Measurements from ENCODE around the gene F12.
A peak's percentile ranks its signal among the peaks of the same experiment; 100 is the strongest.
"Not testable (repeated sequence)": the region's sequence is repeated elsewhere in the genome, so short reads cannot be mapped to it uniquely, and the experiment has no call there.

The F12 gene

GRCh38 chr5:177419046-177419445 lies 9.7 kb upstream of the F12 start:
- DNase-seq (ENCODE audit: low read depth in 1 of 2, low spot score in 1 of 2), result peak in 1 of 2 experiments; percentile 52
- no peaks in the 10 kb centered on the region for H3K27me3 ChIP-seq (ENCODE audit: insufficient read depth, poor library complexity, severe bottlenecking)
- H3K4me3 ChIP-seq (replicated peaks; ENCODE audit: insufficient read depth, low read length), result no peak overlapping the region
- TF ChIP-seq POLR2AphosphoS5 (IDR thresholded peaks at IDR 0.05; ENCODE audit: low read depth) (no peak), CTCF (IDR thresholded peaks at IDR 0.05; ENCODE audit: insufficient read depth, low read length) (no peak), REST (IDR thresholded peaks at IDR 0.05; ENCODE audit: insufficient replicate concordance, low read depth) (no peak), GABPA (IDR thresholded peaks at IDR 0.05; ENCODE audit: low read depth) (no peak), SPI1 (IDR thresholded peaks at IDR 0.05; ENCODE audit: borderline replicate concordance, low read depth) (no peak)
- no peak overlapping the region for H3K27ac ChIP-seq (replicated peaks)

- DNase-seq (ENCODE audit: low read depth in 1 of 2, low spot score in 1 of 2); H3K4me3 ChIP-seq (replicated peaks; ENCODE audit: insufficient read depth, low read length); H3K27me3 ChIP-seq (ENCODE audit: insufficient read depth, poor library complexity, severe bottlenecking): not testable (repeated sequence)
- peak overlapping the region; percentile 78 for H3K27ac ChIP-seq (replicated peaks)
- peak; percentile 71; the same call in 1 of the 2 replicates for TF ChIP-seq SPI1 (IDR thresholded peaks at IDR 0.05; ENCODE audit: borderline replicate concordance, low read depth)
These were observed 7.7 kb upstream of the F12 start for GRCh38 chr5:177417081-177417480.

- Histone ChIP-seq H3K27me3 (ENCODE audit: insufficient read depth, poor library complexity, severe bottlenecking) (no peaks in the 10 kb centered on the region), H3K4me3 (replicated peaks; ENCODE audit: insufficient read depth, low read length) (no peak overlapping the region), H3K27ac (replicated peaks) (no peak overlapping the region)
- TF ChIP-seq SPI1 (IDR thresholded peaks at IDR 0.05; ENCODE audit: borderline replicate concordance, low read depth) (no peak), CTCF (IDR thresholded peaks at IDR 0.05; ENCODE audit: insufficient read depth, low read length) (no peak), POLR2AphosphoS5 (IDR thresholded peaks at IDR 0.05; ENCODE audit: low read depth) (no peak), GABPA (IDR thresholded peaks at IDR 0.05; ENCODE audit: low read depth) (no peak), REST (IDR thresholded peaks at IDR 0.05; ENCODE audit: insufficient replicate concordance, low read depth) (no peak)
- no peak for DNase-seq (ENCODE audit: low read depth in 1 of 2, low spot score in 1 of 2)
These were observed 5.1 kb upstream of the F12 start for GRCh38 chr5:177414481-177414880.

- no peak overlapping the region for H3K4me3 ChIP-seq (replicated peaks; ENCODE audit: insufficient read depth, low read length)
- DNase-seq (ENCODE audit: low read depth in 1 of 2, low spot score in 1 of 2), result peak in 1 of 2 experiments; percentile 54
- H3K27ac ChIP-seq (replicated peaks), result no peak overlapping the region
- TF ChIP-seq REST (IDR thresholded peaks at IDR 0.05; ENCODE audit: insufficient replicate concordance, low read depth), result no peak
- H3K27me3 ChIP-seq (ENCODE audit: insufficient read depth, poor library complexity, severe bottlenecking), result no peaks in the 10 kb centered on the region
These were observed 3.4 kb upstream of the F12 start for GRCh38 chr5:177412603-177413233.

All from HL-60 (cell line).